Suprapubic skin (tissue), 4 donors: ENCODE measurements around the gene ACP7. TPM values are rescaled to one million over a fixed set of nuclear protein-coding genes. Genes with fewer than 3 reads are reported as not detected.

ENCODE experiments used
- DNase-seq, 2 donors: peaks; one replicate each; pipeline ENCODE4 v3.0.0-alpha.2; 2019; ENCODE audit warnings: low spot score in 2 of 2
- H3K27ac ChIP-seq: fragments of 200-600 bp; sonication (generic); one replicate; pipeline ENCODE4 v1.5.1; 2019
- H3K27me3 ChIP-seq: fragments of 200-600 bp; sonication (generic); one replicate; pipeline ENCODE4 v1.5.1; 2019
- H3K36me3 ChIP-seq: fragments of 200-600 bp; sonication (generic); one replicate; pipeline ENCODE4 v1.5.1; 2019
- H3K4me1 ChIP-seq: fragments of 200-600 bp; sonication (generic); one replicate; pipeline ENCODE4 v1.5.1; 2019
- H3K4me3 ChIP-seq: fragments of 200-600 bp; sonication (generic); one replicate; pipeline ENCODE4 v1.5.1; 2019; ENCODE audit warnings: mild to moderate bottlenecking
- H3K9me3 ChIP-seq: fragments of 200-600 bp; sonication (generic); one replicate; pipeline ENCODE4 v1.5.1; 2019
- CTCF ChIP-seq, 2 donors: fragments of 200-600 bp in 1 of 2; fragments of 450-650 bp in 1 of 2; sonication (generic) in 1 of 2; IDR thresholded peaks; one replicate each; pipeline ENCODE4 v1.5.1; 2016 to 2019; ENCODE audit warnings: antibody characterized with exemption in 2 of 2, mild to moderate bottlenecking in 1 of 2, moderate library complexity in 1 of 2
- EP300 ChIP-seq: sonication (generic); formaldehyde crosslinking; IDR thresholded peaks from one replicate; pipeline ENCODE4 v1.6.1; 2017; ENCODE audit warnings: antibody characterized with exemption
- POLR2A ChIP-seq, 2 donors: fragments of 450-650 bp; IDR thresholded peaks; one replicate each; pipeline ENCODE4 v1.6.1; 2017; ENCODE audit warnings: antibody characterized with exemption in 2 of 2, mild to moderate bottlenecking in 2 of 2, moderate library complexity in 2 of 2
- POLR2AphosphoS5 ChIP-seq, 3 donors: sonication (generic); formaldehyde crosslinking; IDR thresholded peaks; one replicate each; pipeline ENCODE4 v1.6.1; 2017; ENCODE audit warnings: antibody characterized with exemption in 3 of 3
- WGBS: methylation state at CpG from one replicate; pipeline ENCODE4 v1.1.5; 2018; 5-methylcytosine and 5-hydroxymethylcytosine counted together
- total RNA-seq, 4 donors: library from RNA; depleted of rRNA; stranded (reverse); fragments of >200 nt; gene quantifications; one replicate each; pipeline ENCODE4 v1.1.0, GENCODE V29; 2016

Gene ACP7
- total RNA-seq, 4 donors from 2014 or later, result 15.0 to 24.1 (median 18.0) TPM

GRCh38 chr19:39156326-39157230 is 72.4 kb downstream of the ACP7 start:
- Histone ChIP-seq H3K36me3 (no peaks in the 10 kb centered on the region), H3K9me3 (no peaks in the 10 kb centered on the region), H3K4me1 (peaks cover 78% of the 10 kb centered on the region), H3K4me3 (peak overlapping the region; percentile 19), H3K27ac (peak overlapping the region; percentile 75), H3K27me3 (no peaks in the 10 kb centered on the region)
- TF ChIP-seq CTCF (IDR thresholded peaks at IDR 0.05), result no peak
- no peak for TF ChIP-seq EP300
- no peak for TF ChIP-seq POLR2A (IDR thresholded peaks at IDR 0.05)
- 61% methylated on average over 4 of the region's 24 CpGs for WGBS
- DNase-seq, result no peak

DNA sequence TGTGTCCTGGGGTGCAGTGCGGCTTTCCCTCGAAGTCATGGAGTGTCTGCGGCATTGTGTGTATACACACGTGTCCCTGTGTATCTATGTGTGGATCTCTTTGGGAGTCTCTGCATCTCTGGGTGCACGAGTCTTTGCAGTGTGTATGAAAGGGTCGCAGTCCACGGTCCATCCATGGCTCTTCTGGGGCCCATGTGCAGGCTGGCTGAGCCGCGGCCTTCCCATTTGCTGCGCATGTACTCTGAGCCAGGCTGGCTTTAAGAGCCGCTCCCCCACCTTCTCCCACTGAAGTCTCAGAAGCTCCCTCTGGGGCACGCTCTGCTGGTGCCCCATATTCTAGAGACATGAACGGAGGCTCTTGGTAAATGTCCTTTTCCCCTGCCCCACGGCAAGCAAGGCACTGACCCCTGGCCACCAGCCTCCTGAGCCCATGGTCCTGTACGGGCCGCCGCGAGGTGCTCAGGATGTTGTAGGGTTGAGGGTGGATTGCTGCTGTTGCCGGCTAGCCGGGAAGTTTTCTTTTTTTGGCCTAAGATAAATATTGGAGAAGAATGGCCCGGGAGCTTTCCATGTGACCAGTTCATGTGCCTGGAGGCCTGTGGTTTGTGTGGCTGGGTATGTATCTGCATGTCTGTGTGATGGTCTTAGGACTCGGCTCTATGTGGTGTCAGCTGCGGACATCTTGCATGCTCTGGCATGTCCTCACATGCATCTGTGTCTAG is 73.3 kb downstream of the ACP7 start:
- Histone ChIP-seq H3K4me1 (peaks cover 80% of the 10 kb centered on the region), H3K27ac (peak overlapping the region; percentile 75), H3K27me3 (no peaks in the 10 kb centered on the region), H3K9me3 (no peaks in the 10 kb centered on the region), H3K36me3 (no peaks in the 10 kb centered on the region), H3K4me3 (peak overlapping the region; percentile 19)
- WGBS, result 84% methylated on average over 15 of the region's 23 CpGs
- TF ChIP-seq POLR2AphosphoS5 (IDR thresholded peaks at IDR 0.05), result no peak
- no peak for TF ChIP-seq EP300
- no peak for TF ChIP-seq CTCF (IDR thresholded peaks at IDR 0.05)
- no peak for TF ChIP-seq POLR2A (IDR thresholded peaks at IDR 0.05)
- no peak for DNase-seq

DNA sequence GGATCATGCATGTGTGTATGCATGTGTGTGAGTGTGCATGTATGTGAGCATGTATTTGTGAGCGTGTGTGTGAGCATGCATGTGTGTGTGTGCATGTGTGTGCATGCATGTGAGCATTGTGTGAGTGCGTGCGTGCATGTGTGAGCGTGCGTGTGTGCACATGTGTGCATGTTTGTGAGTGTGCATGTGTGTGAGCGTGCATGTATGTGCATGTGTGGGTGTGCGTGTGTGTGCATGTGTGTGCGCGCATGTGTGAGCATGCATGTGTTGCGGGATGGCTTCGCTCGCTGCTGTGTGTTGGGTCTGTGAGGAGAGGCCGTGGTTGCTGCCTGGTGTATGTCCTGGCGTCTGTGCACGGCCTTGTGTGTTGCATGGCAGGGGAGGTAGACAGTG is 73.8 kb downstream of the ACP7 start:
- DNase-seq, result no peak
- Histone ChIP-seq H3K4me3 (no peak overlapping the region), H3K27ac (peak overlapping the region; percentile 35)

DNA sequence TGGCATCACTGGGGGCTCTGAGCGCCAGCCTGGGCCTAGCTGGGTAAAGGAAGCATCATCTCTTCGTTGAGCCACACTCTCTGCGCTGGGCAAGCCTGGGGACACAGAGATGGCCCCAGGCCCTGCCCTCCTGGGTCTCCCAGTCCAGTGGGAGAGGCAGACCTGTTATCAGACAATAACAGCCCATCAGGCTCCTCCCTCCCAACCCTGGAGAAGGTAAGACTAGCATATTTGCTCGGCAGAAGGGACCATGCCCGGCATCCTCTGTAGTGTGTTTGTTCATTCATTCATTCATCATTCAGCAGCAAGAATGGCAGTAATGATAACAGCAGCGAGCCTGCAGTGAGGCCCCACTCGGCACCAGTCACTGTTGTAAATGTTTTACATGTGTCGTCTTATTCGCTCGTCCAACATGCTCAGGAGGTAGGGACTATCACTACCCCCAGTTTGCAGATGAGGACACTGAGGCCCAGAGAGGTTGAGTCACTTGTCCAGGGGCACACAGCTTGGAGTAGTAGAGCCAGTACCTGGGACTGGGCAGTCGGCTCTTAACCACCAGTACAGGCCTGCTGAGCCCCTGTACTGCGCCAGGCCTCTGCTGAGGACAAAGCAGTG is 74.6 kb downstream of the ACP7 start:
- 88% methylated on average over 9 of the region's 12 CpGs for WGBS
- Histone ChIP-seq H3K27ac (peak overlapping the region; percentile 35), H3K4me1 (peaks cover 81% of the 10 kb centered on the region), H3K4me3 (no peak overlapping the region), H3K27me3 (no peaks in the 10 kb centered on the region), H3K36me3 (no peaks in the 10 kb centered on the region), H3K9me3 (no peaks in the 10 kb centered on the region)
- no peak for DNase-seq
- no peak for TF ChIP-seq EP300
- TF ChIP-seq POLR2A (IDR thresholded peaks at IDR 0.05), result no peak
- no peak for TF ChIP-seq POLR2AphosphoS5 (IDR thresholded peaks at IDR 0.05)
- TF ChIP-seq CTCF (IDR thresholded peaks at IDR 0.05), result no peak

More for the DNA sequence above, 73.8 kb downstream of the ACP7 start:
- WGBS, result 96% methylated on average over 9 of the region's 15 CpGs
- no peaks in the 10 kb centered on the region for H3K9me3 ChIP-seq
- H3K36me3 ChIP-seq, result no peaks in the 10 kb centered on the region
- TF ChIP-seq POLR2AphosphoS5 (IDR thresholded peaks at IDR 0.05) (no peak), POLR2A (IDR thresholded peaks at IDR 0.05) (no peak), CTCF (IDR thresholded peaks at IDR 0.05) (no peak), EP300 (no peak)
- H3K27me3 ChIP-seq, result no peaks in the 10 kb centered on the region
- peaks cover 83% of the 10 kb centered on the region for H3K4me1 ChIP-seq

- peak overlapping the region; percentile 85 for H3K27ac ChIP-seq
- no peaks in the 10 kb centered on the region for H3K27me3 ChIP-seq
- H3K4me1 ChIP-seq, result peaks cover 64% of the 10 kb centered on the region
- 3% methylated on average over 7 of the region's 8 CpGs for WGBS
- no peaks in the 10 kb centered on the region for H3K9me3 ChIP-seq
- no peak for DNase-seq
- no peaks in the 10 kb centered on the region for H3K36me3 ChIP-seq
- no peak overlapping the region for H3K4me3 ChIP-seq
- TF ChIP-seq EP300, result no peak
- TF ChIP-seq POLR2AphosphoS5 (IDR thresholded peaks at IDR 0.05), result no peak
- TF ChIP-seq CTCF (IDR thresholded peaks at IDR 0.05), result no peak
- TF ChIP-seq POLR2A (IDR thresholded peaks at IDR 0.05), result no peak
Observed at GRCh38 chr19:39160523-39160861, 76.3 kb downstream of the ACP7 start.
